Stimulated activated CD8-positive, alpha-beta memory T cell treated with anti-CD3 and anti-CD28 coated beads, Interleukin-7, amount 100 ng/mL, for 48 hours (primary cell): ENCODE data around the gene TWNK.
"Not testable (repeated sequence)": the region's sequence is repeated elsewhere in the genome, so short reads cannot be mapped to it uniquely, and the experiment has no call there.

Experiments
- DNase-seq, 2 donors: peaks; one replicate each; pipeline ENCODE4 v3.0.0-alpha.2; 2020; ENCODE audit warnings: low read depth in 1 of 2; ENCODE audit errors: extremely low read depth in 1 of 2

The TWNK gene

DNA sequence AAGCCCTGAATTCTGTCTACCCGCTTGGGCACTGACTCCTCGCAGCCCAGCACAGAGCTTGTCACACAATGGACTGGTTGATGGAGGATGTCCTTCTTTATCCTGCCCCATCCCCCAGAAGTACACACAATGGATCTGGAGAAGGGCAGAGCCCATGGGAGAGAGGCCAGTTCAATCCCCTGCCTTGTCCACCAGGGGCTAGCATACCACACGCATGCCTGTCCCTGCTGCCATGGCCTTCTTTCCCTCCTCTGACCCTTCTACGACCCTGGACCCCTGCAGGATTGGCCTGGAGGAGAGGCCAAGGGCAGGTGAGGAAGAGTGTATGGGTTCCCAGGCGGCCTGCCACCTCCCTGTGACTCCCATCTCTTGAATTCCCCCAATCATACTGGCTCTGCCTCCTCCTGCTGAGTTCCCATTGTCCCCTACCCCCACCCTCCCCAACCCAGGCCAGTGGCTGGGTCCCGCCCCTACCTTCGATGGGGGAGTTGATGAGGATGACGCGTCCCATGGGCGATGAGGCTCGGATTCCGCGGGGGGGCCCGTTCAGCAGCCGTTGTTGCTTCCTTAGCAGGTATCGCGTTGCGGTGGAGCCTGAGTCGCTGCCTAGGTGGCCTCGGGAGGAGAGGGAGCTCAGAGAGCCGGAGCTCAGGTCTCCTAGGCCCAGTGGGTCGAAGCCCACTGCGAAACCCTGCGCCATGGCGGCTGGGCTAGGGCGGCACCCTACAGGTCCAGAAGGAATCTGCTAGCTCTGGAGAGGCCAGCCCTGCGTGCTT, 42.4 kb downstream of the TWNK start:
- DNase-seq, result no peak

- DNase-seq, result no peak
Observed at GRCh38 chr10:101030496-101031127, 43.3 kb downstream of the TWNK start.

DNA sequence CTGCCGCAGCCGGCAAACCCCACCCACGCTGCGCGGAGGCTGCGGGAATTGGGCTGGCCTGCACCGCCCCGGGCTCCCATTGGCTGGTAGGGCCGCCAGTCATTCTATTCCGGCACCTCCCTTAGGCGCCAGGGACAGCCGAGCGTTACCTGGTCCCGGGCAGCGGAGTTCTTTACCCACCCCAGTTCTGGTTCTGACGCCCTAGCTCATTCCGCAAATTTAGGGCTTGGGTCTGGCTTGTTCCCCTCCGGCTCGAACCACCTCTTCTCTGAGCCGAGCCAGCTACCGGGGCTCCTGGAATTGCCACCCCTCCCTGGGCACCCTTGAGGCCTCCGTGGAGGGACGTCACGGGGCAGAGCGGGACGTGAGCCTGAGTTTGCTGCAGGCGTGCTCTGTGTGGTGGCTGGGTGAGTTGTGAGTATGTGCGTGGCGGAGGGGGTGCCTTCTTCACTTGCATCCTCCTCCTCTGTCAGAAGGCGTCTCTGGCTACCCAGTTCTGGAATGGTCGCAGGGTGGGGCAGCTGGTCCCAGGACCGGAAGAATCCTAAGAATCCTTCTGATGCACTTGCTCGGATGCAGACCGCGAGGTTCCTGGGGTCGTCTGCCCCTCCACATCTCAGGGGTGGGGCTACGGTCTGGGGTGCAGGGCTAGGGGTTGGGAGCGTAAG, 43.9 kb downstream of the TWNK start, which contains the start of the genes PDZD7 and SFXN3:
Gene PDZD7, minus strand, starts transcription at position 2 of the 668 bp plus-strand sequence. CDS start 910 bp downstream, outside the sequence.
Gene SFXN3, plus strand, starts transcription at position 107 of the 668 bp plus-strand sequence. CDS start 3,461 bp downstream, outside the sequence.
- peak; percentile 93 for DNase-seq

DNA sequence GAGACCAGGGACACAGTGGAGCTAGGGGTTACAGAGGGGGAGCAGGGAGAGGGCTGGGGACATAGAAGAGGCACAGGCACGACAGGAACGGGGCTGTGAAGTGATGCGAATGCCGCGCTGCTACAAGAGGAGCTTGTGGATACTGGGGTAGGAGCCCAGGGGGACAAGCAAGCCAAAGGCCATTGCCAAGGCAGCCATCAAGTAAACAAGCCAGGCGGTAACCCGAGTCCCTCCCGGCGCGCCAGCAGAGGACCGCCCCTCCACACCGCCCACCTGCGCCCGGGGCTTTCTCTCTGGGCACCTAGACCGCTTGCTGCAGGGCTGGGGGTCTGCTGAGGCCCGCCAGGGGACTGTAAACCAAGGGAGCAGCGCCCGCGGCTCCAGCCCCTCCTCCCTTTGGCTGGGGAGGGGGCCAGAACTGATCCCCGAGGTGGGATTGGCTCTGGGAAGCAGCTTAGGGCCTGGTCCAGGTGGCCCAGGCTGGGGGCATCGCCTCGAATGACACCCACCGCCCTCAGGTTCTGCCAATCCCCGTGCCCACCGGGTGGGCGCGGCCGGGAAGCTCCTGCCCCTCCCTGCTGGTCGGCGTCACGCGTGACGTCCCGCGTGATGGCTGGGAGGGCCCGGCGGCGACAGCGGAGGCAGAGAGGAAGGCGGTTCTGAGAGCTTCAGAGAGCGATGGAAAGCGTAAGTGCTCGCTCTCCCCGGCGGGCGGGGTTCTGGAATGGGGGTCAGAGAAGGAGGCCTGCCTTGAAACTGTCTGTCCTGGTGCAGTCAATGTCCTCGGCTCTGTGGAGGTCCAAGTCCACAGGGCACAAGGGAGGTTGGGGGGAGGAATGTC, 44.7 kb downstream of the TWNK start:
- DNase-seq, result peak; percentile 37 to 53

DNA sequence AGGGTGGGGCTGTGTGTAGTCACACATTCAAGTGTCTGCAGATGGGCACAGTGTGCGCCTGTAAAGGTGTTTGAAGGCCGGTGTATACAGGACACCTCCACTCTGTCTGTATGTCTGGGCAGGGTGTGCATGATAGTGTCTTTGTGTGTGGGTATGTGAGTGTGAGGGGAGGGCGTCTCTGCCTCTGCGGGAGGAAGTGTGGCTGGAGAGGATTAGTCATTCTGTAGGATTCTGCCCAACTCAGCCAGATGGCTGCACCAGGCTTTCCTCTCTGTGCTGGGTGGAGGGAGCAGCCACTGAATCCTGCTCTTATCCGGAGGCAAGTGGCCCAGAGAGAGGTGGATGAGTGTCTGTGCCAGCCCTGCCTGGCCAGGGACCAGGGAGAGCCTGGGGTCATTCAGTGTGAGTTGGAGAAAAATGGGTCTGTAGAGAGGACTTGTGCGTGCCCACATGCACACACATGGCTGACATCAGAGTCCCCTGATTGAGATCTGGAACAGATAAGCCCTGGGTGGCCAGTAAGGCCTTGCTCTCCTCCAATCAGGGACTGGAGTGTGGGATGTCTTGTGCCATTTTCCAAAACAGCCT, 45.4 kb downstream of the TWNK start:
- peak; percentile 39 to 50 for DNase-seq

DNA sequence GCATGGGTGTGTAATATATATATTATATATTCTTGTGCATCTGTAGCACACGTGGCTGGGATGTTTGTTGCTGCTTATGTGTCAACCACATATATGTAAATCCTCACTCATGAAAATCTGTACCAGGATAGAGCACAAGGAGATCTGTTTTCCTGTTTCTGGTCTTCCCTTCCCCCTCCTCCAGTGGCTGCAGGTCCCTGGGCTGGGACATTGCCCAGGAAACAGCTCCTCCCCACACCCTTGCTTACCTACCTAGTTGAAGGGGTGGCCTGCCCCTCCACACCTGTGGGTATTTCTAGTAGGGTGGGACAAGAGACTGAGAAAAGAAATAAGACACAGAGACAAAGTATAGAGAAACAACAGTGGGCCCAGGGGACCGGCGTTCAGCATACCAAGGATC, 45.9 kb downstream of the TWNK start:
- no peak for DNase-seq

DNA sequence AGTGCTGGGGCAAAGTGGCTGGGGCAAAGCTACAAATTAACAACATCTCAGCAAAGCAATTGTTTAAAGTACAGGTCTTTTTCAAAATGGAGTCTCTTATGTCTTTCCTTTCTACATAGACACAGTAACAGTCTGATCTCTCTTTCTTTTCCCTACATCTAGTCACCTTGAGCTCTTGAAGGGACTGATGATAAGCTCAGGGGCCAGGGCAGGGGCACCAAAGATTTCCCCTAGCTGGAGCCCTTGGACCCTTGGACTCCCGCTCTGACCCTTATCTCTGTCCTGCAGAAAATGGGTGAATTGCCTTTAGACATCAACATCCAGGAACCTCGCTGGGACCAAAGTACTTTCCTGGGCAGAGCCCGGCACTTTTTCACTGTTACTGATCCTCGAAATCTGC, 47.1 kb downstream of the TWNK start:
- not testable (repeated sequence) for DNase-seq

GRCh38 chr10:101035314-101035713, 48.0 kb downstream of the TWNK start:
- DNase-seq, result no peak

DNA sequence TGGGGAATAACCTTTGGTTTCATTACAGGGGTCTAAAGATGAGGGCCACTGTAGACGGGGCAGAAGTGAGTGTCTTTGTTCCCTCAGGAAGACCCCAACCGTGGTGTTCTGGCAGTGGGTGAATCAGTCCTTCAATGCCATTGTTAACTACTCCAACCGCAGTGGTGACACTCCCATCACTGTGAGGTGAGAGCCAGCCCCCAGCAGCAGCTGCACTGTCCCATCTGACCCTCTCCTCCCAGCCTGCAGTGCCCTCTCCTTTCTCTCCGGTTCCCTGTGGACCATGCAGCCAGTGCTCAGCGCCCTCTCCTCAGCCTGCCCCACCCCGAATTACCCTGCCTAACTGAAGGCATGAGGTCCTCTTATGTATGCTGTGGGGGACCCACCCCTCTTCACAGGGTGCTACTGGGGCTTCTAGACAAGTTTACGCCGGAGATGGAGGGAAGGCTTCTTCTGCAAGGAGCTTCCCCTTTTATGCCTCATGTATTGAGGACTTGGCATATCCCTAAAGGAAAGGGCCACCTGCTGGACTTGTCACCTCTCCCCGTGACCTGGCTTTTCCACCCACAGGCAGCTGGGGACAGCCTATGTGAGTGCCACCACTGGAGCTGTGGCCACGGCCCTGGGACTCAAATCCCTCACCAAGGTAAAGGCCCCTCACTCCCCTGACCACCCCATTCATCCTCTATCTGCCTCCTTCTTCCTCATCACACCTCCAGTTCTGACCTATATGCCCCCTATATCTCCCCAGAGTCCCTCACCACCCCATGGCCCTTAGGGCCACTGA, 48.8 kb downstream of the TWNK start:
- DNase-seq, result no peak

DNA sequence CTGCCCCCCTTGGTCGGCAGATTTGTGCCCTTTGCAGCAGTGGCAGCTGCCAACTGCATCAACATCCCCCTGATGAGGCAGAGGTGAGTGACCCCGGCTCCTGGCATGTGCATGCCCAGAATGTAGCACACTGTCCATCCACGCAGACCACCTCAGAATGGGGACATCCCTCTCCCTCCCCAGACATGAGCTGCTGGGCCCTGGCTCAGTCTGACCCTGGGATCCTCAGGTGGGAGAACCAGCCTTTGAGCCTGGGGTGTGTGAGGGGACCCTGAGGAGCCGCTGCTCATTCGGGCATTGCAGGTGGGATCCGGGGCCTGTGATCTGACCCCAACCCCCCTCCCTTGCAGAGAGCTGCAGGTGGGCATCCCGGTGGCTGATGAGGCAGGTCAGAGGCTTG, 49.4 kb downstream of the TWNK start:
- DNase-seq, result no peak

DNA sequence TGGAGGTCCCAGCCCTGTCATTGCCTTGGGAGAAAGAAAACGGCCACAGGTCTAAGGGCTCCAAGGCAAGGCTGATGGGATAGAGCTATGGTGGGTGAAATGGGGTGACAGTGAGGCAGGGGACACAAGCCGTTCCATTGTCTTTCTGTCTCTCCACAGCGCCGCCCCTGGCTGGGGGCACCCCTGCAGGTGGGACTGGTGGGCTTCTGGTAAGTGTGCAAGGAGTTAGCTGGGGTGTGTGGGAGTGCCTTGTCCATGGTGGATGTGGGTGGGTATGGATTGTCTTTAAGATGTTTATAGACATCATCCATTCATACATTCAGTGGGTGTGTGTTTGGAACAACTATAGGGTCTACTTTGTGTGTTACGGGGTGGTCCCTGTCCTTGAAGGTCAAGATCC, 51.1 kb downstream of the TWNK start:
- DNase-seq, result no peak

DNA sequence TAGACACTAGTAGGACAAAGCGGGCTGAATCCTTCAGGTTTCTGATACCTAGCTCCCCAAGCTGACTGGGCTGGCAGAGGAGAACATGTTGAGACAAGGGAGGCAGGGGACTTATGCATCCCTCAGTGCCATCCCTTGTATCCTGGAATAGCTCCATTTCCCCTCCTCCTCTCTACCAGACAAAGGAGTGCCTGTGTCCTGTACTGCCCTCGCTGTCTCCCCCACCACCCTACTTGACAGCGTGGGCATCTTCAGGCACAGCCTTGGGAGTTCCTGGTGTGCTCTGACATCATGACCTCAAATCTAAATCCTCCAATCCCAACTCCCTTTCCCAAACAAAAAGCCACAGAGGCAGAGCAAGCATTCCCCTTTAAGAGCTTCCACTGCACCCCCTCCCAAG, 52.7 kb downstream of the TWNK start:
- DNase-seq, result no peak

- no peak for DNase-seq
Observed at GRCh38 chr10:101040851-101041250, 53.5 kb downstream of the TWNK start.

DNA sequence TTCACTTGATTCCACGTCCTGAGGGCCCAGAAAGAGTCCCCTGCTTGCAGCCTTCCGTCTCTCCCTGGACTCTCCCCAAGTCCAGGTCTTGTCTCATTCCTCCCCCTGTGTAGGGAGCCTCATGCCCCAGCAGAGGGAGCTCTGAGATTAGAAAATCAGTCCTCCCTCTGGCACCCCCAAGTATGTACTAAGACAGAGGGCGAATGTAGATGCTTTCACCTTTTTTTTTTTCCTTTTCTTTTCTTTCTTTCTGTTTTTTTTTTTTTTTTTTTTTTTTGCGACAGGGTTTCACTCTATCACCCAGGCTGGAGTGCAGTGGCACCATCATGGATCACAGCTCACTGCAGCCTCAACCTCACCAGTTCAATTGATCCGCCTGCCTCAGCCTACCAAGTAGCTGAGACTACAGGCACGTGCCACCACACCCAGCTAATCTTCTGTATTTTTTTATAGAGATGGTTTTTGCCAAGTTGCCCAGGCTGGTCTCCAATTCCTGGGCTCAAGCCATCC, 54.0 kb downstream of the TWNK start:
- peak in 1 of 2 donors; percentile 62 for DNase-seq

- DNase-seq, result no peak
Observed at GRCh38 chr10:101042118-101042517, 54.8 kb downstream of the TWNK start.

DNA sequence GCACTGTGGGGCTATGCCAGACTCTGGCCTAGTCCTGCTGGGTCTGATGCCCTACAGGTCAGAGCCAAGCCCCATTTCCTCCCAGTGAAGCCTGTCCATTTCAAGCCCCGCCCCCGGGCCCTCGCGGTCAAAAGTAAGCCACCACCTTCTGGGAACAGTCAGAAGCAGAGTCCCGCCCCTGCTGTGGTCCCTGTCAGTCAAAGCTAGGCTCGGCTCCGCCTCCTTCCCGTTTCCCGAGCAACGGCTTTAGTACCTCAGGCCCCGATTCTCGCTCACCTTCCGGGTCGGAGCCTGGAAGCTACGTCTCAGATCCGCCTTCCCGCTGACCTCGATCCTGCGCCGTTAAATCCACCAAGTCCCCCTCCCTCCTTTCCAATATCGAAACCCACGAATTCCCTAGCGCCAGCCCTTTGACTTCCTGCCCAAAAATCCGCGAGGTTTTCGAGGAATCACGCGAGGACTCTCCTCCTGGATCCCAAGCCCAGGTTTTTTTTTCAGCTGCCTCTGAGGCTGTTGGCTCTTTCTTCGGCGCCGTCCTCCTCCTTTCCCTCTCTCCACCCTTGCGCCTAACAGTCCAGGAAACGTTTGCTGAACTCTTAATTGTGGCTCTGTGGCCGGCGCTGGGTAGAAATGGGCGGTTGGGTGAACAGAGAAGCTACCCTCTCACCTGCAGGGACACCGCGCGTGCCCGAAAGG, 55.5 kb downstream of the TWNK start:
- peak; percentile 83 to 95 for DNase-seq

GRCh38 chr10:101043363-101043707, 56.0 kb downstream of the TWNK start:
- DNase-seq, result no peak
